Measurements from ENCODE around the gene ACOT8.
"Not testable (repeated sequence)": the region's sequence is repeated elsewhere in the genome, so short reads cannot be mapped to it uniquely, and the experiment has no call there.

ACOT8 gene

DNA sequence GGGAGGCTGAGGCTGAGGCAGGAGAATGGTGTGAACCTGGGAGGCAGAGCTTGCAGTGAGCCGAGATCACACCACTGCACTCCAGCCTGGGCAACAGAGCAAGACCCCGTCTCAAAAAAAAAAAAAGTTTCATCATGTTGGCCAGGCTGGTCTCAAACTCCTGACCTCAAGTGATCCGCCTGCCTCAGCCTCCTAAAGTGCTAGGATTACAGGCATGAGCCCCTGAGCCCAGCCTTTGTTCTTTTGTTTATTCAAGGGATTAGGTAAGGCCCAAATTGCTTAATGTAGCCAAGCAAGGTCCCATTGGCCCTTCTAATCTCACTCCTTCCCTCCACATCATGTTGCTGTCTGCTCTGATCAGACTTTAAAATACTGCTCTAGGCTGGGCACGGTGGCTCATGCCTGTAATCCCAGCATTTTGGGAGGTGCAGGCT, 27.5 kb downstream of the ACOT8 start:
- in situ Hi-C loops (cut with HindIII; ENCODE audit: low sequenced_read_pairs), result not testable (repeated sequence)

DNA sequence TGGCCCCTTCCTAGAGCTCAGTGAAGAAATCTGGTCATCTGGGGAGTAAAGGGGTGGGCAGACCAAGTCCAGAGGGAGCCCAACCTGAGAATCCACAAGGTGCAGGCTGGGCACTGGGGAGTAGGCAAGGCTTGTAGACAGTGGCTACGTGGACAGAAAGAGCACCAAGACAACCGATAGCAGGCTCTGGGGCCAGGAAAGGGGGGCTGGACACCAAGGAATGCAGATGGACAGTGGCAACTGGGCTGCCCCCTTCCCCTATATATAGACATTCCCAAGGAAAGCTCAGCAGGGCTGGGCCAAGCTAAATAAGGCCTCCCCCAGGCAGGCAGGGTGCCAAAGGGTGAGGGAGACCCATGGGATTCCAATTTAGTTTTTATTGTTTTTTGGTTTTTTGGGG, 28.6 kb downstream of the ACOT8 start:
- in situ Hi-C loops (cut with HindIII; ENCODE audit: low sequenced_read_pairs), result no loop called here

DNA sequence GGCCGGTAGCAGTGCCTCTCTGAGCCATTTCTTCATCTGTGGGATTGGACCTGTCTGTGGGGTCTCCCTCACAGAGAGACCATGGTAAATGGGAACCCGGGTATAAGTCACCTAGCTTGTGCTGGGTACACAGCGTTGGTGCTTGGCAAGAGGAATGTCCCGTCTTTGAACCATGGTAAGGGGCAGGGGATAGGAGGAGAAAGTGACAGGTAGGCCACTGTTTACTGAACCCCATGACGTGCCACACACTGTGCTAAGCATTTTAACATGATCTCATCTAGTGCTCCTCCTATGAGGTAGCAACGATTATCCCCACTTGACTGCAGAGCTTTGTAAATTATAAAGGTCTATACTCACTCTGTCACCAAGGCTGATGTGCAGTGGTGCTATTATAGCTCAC, 29.5 kb downstream of the ACOT8 start:
- in situ Hi-C loops (cut with HindIII; ENCODE audit: low sequenced_read_pairs), result no loop called here

DNA sequence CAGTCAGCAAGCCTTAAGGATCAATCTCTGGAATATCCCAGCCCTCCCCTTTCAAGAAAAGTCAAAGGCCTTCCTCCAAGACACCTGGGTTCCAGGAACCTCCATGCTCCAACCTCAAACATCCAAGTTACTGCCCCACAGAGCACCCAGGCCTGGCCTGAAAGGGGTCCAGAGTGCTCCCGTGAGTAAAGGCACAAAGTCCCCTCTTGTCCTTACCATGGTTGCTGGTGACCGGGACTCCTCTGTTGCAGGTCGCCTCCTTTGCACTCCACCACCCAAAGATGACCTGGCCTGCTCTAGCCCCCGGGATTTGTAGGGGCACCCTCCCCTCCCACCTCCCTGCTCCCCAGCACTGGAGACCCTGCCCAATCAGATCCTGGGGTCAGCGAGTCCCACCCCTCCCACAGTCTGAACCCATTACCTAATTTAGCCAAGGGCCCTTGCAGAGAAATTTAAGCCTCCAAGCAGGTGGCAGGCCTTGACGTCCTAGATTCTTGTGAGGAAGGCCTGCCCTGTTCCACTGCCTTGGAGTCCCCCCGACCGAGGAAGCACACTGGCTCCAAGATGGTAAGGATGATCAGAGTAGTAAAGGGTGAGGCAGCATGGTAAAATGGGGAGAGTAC, 30.1 kb downstream of the ACOT8 start, which contains the start of gene TNNC2:
Gene TNNC2 (minus strand): TSS at position 283 of the 623 bp plus-strand sequence. CDS start 64 bp downstream, at position 219.
- in situ Hi-C loops (cut with HindIII; ENCODE audit: low sequenced_read_pairs), result no loop called here

DNA sequence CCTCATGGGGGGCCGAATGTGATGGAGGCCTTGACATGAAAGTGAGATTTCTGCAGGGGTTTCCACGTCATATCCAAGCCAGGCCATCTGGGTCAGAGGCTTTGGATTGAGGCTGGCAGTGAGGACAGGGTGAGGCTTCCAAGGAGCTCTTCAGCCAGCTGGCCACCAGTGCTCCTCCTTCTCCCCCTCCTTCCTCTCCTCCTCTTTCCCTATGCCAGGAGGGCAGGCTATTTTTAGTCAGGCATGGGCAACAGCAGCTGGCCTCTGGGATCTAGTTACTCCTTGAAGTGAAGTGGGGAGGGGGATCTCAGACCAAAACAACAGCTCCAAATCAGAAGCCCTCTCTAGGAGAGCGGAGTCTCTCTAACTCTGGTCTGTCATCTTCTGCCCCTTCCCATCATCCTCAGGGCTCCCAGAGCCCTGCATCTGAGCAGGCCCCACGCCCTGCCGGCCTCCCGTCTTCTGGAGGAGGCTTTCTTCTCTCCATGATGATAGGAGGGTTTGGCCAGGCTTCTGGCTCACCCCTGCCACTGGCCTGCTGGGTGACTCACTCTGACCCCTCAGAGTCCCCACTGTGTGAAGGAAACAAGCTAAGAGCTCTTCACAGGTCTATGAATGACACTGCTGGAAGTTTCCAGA, 30.7 kb downstream of the ACOT8 start:
- in situ Hi-C loops (cut with HindIII; ENCODE audit: low sequenced_read_pairs), result no loop called here

DNA sequence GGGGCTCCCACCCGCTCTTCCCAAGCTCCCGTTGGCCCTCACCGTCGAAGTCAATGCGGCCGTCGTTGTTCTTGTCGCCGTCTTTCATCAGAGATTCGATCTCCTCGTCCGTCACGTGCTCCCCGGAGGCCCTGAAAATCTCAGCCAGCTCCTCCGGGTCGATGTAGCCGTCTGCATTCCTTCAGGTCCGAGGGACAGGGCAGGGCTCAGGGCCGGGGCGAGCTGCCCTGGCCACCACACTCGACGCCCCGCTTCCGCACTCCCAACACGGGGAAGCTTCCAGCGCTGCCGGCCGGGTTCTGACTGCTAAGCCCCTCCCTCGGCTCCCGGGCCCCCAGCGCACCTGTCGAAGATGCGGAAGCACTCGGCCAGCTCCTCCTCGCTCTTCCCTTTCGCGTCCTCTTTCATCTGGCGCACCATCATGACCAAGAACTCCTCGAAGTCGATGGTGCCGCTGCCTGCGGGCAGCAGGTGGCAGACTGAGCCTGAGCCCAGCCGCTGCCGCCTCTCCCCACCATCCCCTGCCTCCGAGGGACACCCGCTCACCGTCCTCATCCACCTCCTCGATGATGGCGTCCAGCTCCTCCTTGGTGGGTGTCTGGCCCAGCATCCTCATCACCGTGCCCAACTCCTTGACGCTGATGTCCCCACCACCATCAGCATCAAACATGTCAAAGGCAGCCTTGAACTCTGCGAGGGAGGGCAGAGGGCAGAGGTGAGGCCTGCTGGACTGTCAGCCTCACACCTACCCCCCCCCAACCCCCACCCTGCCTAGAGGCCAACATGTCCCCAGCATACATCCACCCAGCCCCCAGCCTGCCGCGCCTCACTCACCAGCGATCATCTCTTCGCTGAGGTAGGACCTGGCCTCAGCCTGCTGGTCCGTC, 33.0 kb downstream of the ACOT8 start:
- in situ Hi-C loops (cut with HindIII; ENCODE audit: low sequenced_read_pairs), result loop anchor here (25.0 kb wide), 1 partner anchor 113 kb away; the partner anchor contains the start of gene PCIF1

DNA sequence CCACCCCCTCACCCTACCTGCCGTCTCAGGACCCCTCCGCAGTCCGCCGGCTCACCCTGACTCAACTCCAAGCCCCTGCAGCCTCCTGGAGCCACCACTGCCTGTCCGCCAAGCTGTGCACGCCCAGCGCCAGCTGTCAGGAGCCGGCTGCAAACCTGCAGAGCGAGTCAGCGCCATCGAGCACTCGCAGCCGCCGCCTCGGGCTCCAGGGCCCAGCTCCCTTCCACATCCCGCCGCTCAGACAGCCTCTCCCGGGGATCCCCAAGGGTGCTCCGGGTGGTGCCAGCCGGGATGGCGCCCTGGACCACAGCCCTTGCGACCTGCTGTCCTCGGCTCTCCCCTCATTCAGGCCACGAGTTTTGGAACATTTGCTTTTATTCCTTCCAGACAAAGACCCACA, 34.3 kb downstream of the ACOT8 start:
- in situ Hi-C loops (cut with HindIII; ENCODE audit: low sequenced_read_pairs), result loop anchor here (25.0 kb wide), 1 partner anchor 114 kb away; the partner anchor contains the start of gene PCIF1

DNA sequence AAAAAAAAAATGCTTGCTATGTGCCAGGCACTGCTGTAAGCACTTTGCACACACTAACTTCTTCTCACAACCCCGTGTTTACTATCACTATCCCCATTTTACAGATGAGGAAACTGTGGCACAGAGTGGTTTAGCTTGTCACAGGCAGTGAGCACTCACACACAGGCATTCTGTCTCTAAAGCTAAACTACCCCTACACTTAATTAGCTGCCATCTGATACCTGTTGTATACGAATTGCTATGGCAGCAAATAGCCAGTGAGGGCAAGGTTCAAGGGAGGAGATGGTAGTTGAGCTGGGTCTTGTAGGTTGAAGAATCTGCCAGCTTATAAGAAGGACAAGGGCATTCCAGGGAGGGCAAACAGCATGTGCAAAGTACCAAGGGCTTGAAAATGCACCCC, 35.2 kb downstream of the ACOT8 start:
- in situ Hi-C loops (cut with HindIII; ENCODE audit: low sequenced_read_pairs), result loop anchor here (25.0 kb wide), 1 partner anchor 115 kb away; the partner anchor contains the start of gene PCIF1

DNA sequence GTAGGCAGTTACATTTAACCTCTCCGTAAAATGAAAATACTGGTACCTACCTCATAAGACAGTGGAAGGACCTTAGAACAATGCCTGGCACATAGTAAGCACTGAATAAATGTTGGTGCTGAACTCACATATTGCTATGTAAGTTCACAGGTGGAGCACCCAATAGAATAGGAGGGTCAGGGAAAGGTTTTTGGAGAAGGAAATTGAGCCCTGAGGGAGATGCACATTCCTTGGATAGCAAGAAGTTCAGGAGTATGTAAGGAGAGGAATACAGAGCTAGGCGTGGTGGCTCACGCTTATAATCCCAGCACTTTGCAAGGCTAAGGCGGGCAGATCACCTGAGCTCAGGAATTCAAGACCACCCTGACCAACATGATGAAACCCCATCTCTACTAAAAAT, 37.7 kb downstream of the ACOT8 start:
- in situ Hi-C loops (cut with HindIII; ENCODE audit: low sequenced_read_pairs), result loop anchor here (25.0 kb wide), 1 partner anchor 118 kb away; the partner anchor contains the start of gene PCIF1

DNA sequence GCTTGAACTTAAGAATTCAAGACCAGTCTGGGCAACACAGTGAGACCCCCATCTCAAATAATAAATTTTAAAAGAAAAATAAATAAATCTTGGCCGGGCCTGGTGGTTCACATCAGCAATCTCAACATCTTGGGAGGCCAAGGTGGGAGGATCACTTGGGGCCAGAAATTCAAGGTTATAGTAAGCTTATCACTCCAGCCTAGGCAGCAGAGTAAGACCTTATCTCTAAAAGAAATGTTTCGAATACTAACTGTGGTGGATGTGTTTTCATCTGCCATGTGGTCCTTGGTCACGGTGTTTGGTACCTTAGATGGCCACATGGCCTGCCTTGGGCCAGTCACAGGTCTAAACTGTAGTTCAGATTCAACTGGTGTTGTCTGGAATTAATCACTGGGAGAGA, 39.0 kb downstream of the ACOT8 start:
- in situ Hi-C loops (cut with HindIII; ENCODE audit: low sequenced_read_pairs), result loop anchor here (25.0 kb wide), 1 partner anchor 119 kb away; the partner anchor contains the start of gene PCIF1

DNA sequence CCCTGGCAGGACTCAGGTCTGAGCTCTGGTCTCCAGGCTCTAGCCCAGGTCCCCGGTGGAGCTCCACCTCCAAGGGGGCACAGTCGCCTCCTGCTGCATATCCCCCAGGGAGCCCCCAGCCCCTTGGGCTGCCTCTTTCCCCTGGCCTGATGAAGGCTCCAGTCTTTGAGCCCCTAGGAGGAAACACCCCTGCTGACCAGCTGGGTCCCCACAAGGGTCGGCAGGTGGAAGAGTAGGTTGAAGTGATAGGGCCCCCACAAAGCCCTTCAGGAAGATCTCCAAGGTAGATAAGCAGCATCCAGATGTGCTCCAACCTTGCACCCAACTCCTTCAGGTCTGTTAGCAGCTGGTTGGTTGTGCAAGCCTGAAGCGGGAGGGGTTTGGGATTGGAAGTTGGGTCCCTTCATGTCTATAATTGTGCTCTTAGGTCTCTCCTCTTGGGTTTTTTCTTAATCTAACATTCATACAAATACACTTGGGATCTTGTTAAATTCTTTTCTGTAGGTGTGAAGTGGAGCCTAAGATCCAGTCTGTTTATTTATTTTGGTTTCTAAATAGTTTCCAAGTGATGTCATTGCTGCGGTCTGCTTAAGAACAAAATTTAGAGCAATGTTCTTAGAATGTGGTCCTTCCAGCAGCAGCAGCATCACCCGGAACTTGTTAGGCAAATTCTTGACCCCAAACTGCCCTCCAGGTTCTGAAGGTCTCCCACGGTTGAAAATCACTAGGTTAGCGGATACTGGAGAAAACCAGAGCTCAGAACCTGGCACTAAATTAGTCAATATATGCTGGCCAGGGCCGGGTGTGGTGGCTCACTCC, 39.6 kb downstream of the ACOT8 start:
- in situ Hi-C loops (cut with HindIII; ENCODE audit: low sequenced_read_pairs), result loop anchor here (25.0 kb wide), 1 partner anchor 120 kb away; the partner anchor contains the start of gene PCIF1

DNA sequence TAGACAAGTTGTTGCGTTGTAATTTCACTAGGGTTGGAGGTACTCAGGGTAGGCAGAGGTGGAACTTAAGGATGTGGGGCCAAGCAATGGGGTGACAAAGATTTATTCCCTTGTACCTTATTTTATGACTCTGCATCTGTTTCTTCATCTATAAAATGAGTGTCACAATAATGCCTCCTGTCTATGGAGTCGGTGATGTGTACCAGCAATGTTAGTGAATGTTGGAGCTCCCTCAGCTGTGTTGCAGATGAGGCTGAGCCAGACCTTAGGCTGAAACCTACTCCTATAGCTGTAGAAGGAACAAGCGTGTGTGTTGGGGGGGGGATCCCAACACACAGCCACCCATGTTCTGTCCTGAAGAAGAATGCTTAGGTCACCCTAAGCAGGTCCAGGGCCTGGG, 40.2 kb downstream of the ACOT8 start:
- in situ Hi-C loops (cut with HindIII; ENCODE audit: low sequenced_read_pairs), result loop anchor here (25.0 kb wide), 1 partner anchor 120 kb away; the partner anchor contains the start of gene PCIF1

DNA sequence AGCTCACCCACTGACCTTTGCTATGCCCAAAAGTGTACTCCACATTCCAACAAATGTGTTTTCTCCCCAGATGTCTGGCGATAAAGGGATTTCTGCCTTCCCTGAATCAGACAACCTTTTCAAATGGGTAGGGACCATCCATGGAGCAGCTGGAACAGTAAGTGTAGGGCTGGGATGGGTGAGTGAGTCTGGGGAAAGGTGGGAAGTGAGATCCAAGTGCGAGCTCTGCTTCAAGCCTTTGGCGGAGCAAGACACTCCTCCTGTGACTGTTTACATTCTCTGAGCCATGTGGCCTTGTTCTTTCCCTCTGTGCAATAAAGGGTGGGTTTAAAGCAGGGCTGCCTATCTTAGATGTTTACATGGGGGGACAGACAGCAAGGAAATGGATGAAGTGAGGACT, 42.9 kb downstream of the ACOT8 start:
- in situ Hi-C loops (cut with HindIII; ENCODE audit: low sequenced_read_pairs), result loop anchor here (25.0 kb wide), 1 partner anchor 123 kb away; the partner anchor contains the start of gene PCIF1

DNA sequence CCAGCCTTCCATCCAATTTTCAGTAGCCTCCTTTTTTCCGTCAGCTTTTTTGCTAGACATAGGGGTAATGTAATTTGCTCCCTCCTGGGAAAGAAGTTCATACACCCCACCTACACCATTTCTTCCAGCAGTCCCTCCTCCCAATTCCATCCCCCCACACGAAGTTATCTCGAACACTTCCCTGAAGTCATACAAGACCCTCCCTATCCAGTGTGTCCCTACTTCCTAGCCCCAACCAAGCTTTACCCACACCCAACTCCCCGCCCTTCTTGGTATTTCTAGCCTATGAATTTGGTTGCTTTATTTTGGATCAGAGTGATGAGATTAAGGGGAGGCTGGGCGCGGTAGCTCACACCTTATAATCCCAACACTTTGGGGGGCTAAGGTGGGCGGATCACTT, 43.7 kb downstream of the ACOT8 start:
- in situ Hi-C loops (cut with HindIII; ENCODE audit: low sequenced_read_pairs), result loop anchor here (25.0 kb wide), 1 partner anchor 124 kb away; the partner anchor contains the start of gene PCIF1

DNA sequence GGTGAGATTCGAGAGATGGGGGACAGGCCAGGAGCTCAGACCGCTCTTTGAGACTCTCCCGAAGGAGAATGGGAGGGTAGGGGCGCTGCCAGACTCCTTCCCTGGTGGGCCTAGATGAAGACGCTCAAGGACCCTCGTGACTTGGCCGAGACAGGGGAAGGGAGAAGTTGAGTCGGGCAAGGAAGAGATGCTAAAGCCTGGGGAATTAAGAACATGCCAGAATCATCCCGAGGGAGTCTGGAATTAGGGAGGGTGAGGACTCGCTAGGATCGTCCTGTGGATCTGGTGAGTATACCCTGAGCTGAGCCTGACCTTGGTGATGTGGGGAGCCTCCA, 44.2 kb downstream of the ACOT8 start:
- in situ Hi-C loops (cut with HindIII; ENCODE audit: low sequenced_read_pairs), result loop anchor here (25.0 kb wide), 1 partner anchor 124 kb away; the partner anchor contains the start of gene PCIF1

DNA sequence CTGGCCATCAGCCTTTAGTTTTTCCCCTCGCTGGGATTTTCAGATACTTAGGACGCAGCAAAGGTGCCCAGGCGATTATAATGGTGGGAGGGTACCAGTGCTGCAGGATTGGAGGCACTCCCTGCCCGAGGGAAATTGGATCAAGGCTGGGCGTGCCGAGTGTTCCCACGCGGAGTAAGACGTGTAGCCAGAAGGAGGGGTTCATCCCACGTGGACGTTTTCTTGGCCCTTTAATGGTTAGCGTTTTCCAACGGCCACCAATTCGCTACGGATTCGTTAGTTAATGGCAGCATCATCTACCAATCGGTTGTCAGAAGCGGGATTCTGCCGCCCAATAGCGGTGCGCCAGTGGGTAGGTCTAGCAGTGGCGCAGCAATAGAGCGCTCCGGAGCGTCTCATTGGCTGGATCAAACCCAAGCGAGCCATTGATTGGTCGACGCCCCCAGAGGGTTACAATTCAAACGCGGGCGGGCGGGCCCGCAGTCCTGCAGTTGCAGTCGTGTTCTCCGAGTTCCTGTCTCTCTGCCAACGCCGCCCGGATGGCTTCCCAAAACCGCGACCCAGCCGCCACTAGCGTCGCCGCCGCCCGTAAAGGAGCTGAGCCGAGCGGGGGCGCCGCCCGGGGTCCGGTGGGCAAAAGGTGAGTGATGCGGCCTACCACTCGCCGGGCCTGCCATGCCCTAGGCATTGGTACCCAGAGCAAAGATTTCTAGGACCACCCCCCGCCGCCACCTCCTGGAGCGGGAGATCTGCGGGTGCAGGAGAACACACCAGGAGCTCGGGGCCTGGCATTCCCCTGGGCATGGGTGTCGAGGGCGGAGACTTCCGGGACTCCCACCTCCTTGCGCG, 44.8 kb downstream of the ACOT8 start, which contains the start of gene UBE2C:
Gene UBE2C (plus strand): TSS at position 488 of the 849 bp plus-strand sequence. CDS start 52 bp downstream, at position 540.
- in situ Hi-C loops (cut with HindIII; ENCODE audit: low sequenced_read_pairs), result loop anchor here (25.0 kb wide), 1 partner anchor 125 kb away; the partner anchor contains the start of gene PCIF1

DNA sequence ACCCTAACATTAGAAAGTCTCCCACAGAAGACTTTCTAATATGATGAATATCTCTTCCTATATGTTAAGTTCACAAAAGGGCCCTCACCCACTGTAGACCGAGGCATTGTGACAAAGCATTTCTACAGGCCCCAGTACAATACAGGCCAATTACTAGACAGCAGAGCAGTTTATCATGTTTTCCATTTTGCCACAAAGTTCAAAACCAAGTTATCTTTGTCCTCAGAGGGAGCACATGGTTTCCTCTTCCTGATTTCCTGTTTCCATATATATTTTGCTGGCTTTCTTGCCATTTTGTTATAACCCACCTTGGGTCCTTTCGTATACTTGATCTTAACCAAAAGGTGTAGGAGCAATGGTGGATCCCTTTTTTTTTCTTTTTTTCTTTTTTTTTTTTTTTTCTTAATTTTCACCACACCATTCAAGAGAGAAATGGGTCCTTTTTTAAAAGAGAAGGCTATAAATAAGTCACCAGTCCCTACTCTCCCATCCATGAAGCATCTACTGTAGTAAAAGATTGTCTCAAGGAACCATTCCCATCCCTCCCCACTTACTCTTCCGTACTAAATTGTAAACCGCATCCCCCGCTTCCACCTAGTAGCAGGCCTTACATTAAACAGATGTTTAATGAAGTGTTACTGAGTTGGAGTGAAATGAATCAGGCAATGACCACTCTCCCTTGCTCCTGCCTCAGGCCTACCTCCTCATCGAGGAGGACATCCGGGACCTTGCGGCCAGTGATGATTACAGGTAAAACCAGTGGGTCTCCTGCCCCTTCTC, 46.8 kb downstream of the ACOT8 start:
- in situ Hi-C loops (cut with HindIII; ENCODE audit: low sequenced_read_pairs), result loop anchor here (25.0 kb wide), 1 partner anchor 127 kb away; the partner anchor contains the start of gene PCIF1

DNA sequence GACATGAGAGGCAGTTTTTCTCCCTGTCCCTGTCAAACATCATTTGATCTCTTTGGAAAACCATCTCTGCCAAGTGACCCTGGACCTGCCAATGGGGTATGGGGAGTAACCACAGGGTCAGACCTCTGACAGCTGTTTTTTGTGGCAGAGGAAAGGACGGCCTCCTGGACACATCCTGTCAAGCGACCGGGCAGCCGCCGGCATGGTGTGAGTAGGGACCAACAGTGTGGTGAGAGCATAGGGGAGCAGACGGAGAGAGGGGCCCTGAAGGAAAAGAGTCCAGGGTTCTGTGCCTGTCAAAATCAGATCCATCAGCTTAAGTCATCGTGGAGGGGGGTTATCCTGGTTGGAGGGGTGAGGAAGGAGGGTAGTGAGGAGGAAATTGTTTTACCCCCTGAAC, 55.3 kb downstream of the ACOT8 start:
- in situ Hi-C loops (cut with HindIII; ENCODE audit: low sequenced_read_pairs), result loop anchor here (25.0 kb wide), 1 partner anchor 135 kb away; the partner anchor contains the start of gene PCIF1

Data from DLD1 (cell line).